ENCODE data around the gene PRKCA.

Gene PRKCA

DNA sequence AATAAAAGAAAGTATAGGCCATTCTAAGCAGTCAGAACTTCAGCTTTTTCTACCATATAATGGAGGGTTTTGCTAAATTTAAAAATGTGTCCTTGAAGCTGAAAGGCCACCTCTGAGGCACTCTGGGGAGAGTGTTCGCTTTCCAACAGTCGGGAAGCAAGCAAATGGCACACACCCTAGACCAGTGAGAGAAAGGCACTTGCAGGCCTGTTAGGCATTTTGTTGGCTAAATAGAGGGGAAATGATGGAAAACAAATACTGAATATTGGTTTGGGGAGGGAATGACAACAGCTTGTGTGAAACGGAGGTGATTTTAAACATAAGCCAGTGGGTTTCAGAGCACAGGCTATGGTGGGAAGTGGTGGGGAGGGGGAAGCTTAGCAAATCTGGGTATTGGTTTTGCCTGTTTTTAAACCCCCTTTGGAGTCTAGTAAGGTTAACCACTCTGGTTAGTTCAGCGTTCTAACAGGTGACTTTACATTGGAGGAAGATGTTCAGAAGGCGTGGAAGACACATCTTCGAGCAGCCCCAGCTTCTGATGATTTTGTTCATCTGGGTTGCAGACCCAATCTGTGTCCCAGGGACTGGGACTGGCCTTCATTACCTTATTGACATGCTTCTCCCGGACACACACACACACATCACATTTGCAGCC lies 90.5 kb downstream of the PRKCA start:
- Histone ChIP-seq H3K36me3 (ENCODE audit: low read depth) (no peaks in the 10 kb centered on the region), H3K27ac (ENCODE audit: poor library complexity, severe bottlenecking) (no peak overlapping the region)

DNA sequence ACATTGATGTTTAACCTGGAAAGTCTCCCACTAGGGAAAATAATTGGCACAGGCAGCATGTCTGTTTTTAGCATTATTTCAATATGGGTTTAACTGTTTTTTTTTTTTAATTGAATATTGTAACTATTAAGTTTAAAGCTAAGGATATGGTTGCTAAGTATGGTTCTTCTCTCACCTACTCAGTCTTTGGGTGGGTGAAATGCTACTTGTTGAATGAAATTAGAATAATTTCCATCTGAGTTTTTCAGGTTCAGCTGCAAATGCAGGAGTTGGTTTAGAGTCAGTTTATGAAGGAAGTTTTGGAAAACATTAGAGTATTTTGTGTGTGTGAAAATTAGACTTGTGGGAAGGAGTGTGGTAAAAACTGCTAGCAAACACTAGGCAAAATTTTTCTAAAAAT lies 93.5 kb downstream of the PRKCA start:
- H3K27me3 ChIP-seq (ENCODE audit: insufficient read depth, poor library complexity, severe bottlenecking) = no peaks in the 10 kb centered on the region
- DNase-seq (ENCODE audit: low spot score) (no peak), ATAC-seq (ENCODE audit: low read depth) (no peak)
- H3K9me3 ChIP-seq (ENCODE audit: severe bottlenecking) = no peaks in the 10 kb centered on the region
- no peaks in the 10 kb centered on the region for H3K4me1 ChIP-seq (ENCODE audit: insufficient read depth, poor library complexity, severe bottlenecking)
- H3K36me3 ChIP-seq (ENCODE audit: low read depth) = no peaks in the 10 kb centered on the region
- H3K4me3 ChIP-seq (ENCODE audit: severe bottlenecking) = no peak overlapping the region
- H3K27ac ChIP-seq (ENCODE audit: poor library complexity, severe bottlenecking) = no peak overlapping the region
- TF ChIP-seq, protein P1, sequence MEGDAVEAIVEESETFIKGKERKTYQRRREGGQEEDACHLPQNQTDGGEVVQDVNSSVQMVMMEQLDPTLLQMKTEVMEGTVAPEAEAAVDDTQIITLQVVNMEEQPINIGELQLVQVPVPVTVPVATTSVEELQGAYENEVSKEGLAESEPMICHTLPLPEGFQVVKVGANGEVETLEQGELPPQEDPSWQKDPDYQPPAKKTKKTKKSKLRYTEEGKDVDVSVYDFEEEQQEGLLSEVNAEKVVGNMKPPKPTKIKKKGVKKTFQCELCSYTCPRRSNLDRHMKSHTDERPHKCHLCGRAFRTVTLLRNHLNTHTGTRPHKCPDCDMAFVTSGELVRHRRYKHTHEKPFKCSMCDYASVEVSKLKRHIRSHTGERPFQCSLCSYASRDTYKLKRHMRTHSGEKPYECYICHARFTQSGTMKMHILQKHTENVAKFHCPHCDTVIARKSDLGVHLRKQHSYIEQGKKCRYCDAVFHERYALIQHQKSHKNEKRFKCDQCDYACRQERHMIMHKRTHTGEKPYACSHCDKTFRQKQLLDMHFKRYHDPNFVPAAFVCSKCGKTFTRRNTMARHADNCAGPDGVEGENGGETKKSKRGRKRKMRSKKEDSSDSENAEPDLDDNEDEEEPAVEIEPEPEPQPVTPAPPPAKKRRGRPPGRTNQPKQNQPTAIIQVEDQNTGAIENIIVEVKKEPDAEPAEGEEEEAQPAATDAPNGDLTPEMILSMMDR (IDR thresholded peaks at IDR 0.05; ENCODE audit: poor library complexity, severe bottlenecking) = no peak

More for the DNA sequence above, 90.5 kb downstream of the PRKCA start:
- no peaks in the 10 kb centered on the region for H3K9me3 ChIP-seq (ENCODE audit: severe bottlenecking)
- H3K4me1 ChIP-seq (ENCODE audit: insufficient read depth, poor library complexity, severe bottlenecking) = no peaks in the 10 kb centered on the region
- no peaks in the 10 kb centered on the region for H3K27me3 ChIP-seq (ENCODE audit: insufficient read depth, poor library complexity, severe bottlenecking)
- TF ChIP-seq, protein P1 (IDR thresholded peaks at IDR 0.05; ENCODE audit: poor library complexity, severe bottlenecking) = no peak
- DNase-seq (ENCODE audit: low spot score) (no peak), ATAC-seq (ENCODE audit: low read depth) (no peak)
- no peak overlapping the region for H3K4me3 ChIP-seq (ENCODE audit: severe bottlenecking)

DNA sequence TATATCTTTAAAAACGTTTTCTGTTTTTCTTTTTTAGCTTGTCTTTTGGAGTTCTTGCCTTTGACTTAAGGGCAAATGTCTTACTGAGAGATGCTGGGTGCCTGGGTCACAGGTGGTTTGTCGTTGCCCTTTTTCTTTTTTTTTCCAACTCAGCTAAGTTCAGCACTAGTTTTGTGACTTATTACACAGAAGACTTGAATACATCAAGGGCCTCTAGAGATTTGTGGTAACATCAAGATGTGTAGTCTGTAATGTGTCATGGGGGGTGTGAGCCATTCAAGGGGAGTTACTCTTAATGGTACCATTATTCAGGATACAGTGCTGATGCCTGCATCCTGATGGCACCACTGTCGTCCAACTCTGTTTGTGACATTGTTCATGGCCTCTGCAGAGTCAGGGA lies 95.1 kb downstream of the PRKCA start:
- H3K36me3 ChIP-seq (ENCODE audit: low read depth) = no peaks in the 10 kb centered on the region
- no peak overlapping the region for H3K4me3 ChIP-seq (ENCODE audit: severe bottlenecking)
- DNase-seq (ENCODE audit: low spot score) (no peak), ATAC-seq (ENCODE audit: low read depth) (no peak)
- H3K4me1 ChIP-seq (ENCODE audit: insufficient read depth, poor library complexity, severe bottlenecking) = no peaks in the 10 kb centered on the region
- H3K9me3 ChIP-seq (ENCODE audit: severe bottlenecking) = no peaks in the 10 kb centered on the region
- no peaks in the 10 kb centered on the region for H3K27me3 ChIP-seq (ENCODE audit: insufficient read depth, poor library complexity, severe bottlenecking)
- no peak overlapping the region for H3K27ac ChIP-seq (ENCODE audit: poor library complexity, severe bottlenecking)
- TF ChIP-seq, protein P1 (IDR thresholded peaks at IDR 0.05; ENCODE audit: poor library complexity, severe bottlenecking) = no peak

DNA sequence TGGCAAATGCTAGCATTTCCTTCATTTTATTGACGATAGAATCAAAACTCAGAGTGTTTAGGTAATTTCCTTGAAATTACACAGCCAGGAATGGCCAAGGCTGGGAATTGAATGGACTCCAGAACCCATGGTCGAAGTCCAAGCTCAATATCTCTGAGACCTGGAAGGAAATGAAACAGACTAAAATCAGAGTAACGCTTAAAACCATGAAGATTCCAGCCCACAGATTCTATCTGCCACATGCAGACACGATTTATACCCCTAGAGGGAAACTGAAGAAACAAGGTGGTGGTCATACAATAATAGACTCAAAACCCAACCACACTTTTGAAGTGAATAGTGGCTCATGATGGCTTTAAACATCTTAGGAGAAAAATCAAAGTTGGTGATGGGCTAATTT lies 95.6 kb downstream of the PRKCA start:
- no peak overlapping the region for H3K4me3 ChIP-seq (ENCODE audit: severe bottlenecking)
- no peak overlapping the region for H3K27ac ChIP-seq (ENCODE audit: poor library complexity, severe bottlenecking)
- TF ChIP-seq, protein P1 (IDR thresholded peaks at IDR 0.05; ENCODE audit: poor library complexity, severe bottlenecking) = no peak
- no peaks in the 10 kb centered on the region for H3K36me3 ChIP-seq (ENCODE audit: low read depth)
- no peaks in the 10 kb centered on the region for H3K9me3 ChIP-seq (ENCODE audit: severe bottlenecking)
- ATAC-seq (ENCODE audit: low read depth) = no peak
- no peak for DNase-seq (ENCODE audit: low spot score)
- no peaks in the 10 kb centered on the region for H3K27me3 ChIP-seq (ENCODE audit: insufficient read depth, poor library complexity, severe bottlenecking)
- H3K4me1 ChIP-seq (ENCODE audit: insufficient read depth, poor library complexity, severe bottlenecking) = no peaks in the 10 kb centered on the region

DNA sequence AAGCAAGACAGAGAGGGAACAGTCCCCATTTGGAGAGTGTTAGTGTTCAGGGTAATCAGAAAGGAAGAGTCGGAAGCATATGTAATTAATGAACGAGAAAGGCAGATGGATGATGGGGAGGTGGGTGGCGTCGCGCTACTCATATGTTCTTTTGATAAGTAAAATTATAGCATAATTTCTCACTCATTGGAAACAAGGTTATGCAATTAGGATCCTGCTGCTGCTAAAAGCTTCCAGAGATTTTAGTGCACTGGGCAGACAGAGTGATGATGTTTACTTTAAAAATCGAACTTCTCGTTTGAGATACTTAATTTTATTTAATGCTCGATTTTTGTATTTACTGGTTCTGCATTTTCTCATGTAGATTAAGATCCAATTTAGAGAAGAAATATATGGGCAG lies 96.2 kb downstream of the PRKCA start:
- Histone ChIP-seq H3K36me3 (ENCODE audit: low read depth) (no peaks in the 10 kb centered on the region), H3K4me1 (ENCODE audit: insufficient read depth, poor library complexity, severe bottlenecking) (no peaks in the 10 kb centered on the region), H3K27ac (ENCODE audit: poor library complexity, severe bottlenecking) (no peak overlapping the region), H3K27me3 (ENCODE audit: insufficient read depth, poor library complexity, severe bottlenecking) (no peaks in the 10 kb centered on the region), H3K4me3 (ENCODE audit: severe bottlenecking) (no peak overlapping the region), H3K9me3 (ENCODE audit: severe bottlenecking) (no peaks in the 10 kb centered on the region)
- no peak for DNase-seq (ENCODE audit: low spot score)
- TF ChIP-seq, protein P1 (IDR thresholded peaks at IDR 0.05; ENCODE audit: poor library complexity, severe bottlenecking) = no peak
- ATAC-seq (ENCODE audit: low read depth) = no peak

Measured in RWPE2 (cell line).